ENCODE measurements around the gene PPP1R10. TPM values are rescaled to one million over a fixed set of nuclear protein-coding genes. Genes with fewer than 3 reads are reported as not detected.

The PPP1R10 gene
- total RNA-seq, 3 donors from 2014 or later: 17.3 to 51.1 (median 26.5) TPM

- TF ChIP-seq POLR2A (IDR thresholded peaks at IDR 0.05): no peak
- TF ChIP-seq POLR2AphosphoS5 (IDR thresholded peaks at IDR 0.05): no peak
- no peak for TF ChIP-seq CTCF (IDR thresholded peaks at IDR 0.05)
- H3K4me3 ChIP-seq: no peak overlapping the region
- peaks cover 1% of the 10 kb centered on the region for H3K36me3 ChIP-seq
- peaks cover 0 to 4% of the 10 kb centered on the region in 2 donors for H3K4me1 ChIP-seq
- intact Hi-C loops (cut with DNase I; ENCODE audit: low total_unique reads): no loop called here
- H3K27me3 ChIP-seq: no peaks in the 10 kb centered on the region
- DNase-seq (ENCODE audit: low spot score in 2 of 2): no peak
- peak overlapping the region in 1 of 2 donors; percentile 87 for H3K27ac ChIP-seq
- no peaks in the 10 kb centered on the region for H3K9me3 ChIP-seq
Observed at GRCh38 chr6:30645989-30646388, 28.9 kb upstream of the PPP1R10 start.

GRCh38 chr6:30644769-30645168 is 27.7 kb upstream of the PPP1R10 start:
- H3K4me3 ChIP-seq: no peak overlapping the region
- no peaks in the 10 kb centered on the region for H3K36me3 ChIP-seq
- intact Hi-C loops (cut with DNase I; ENCODE audit: low total_unique reads): no loop called here
- DNase-seq (ENCODE audit: low spot score in 2 of 2): no peak
- H3K27me3 ChIP-seq: no peaks in the 10 kb centered on the region
- H3K4me1 ChIP-seq: peaks cover 0 to 4% of the 10 kb centered on the region in 2 donors
- H3K9me3 ChIP-seq: no peaks in the 10 kb centered on the region
- no peak overlapping the region for H3K27ac ChIP-seq
- TF ChIP-seq POLR2AphosphoS5 (IDR thresholded peaks at IDR 0.05): no peak
- TF ChIP-seq CTCF (IDR thresholded peaks at IDR 0.05): no peak
- TF ChIP-seq POLR2A (IDR thresholded peaks at IDR 0.05): no peak

- Histone ChIP-seq H3K4me1 (peaks cover 0 to 4% of the 10 kb centered on the region in 2 donors), H3K4me3 (no peak overlapping the region), H3K27me3 (no peaks in the 10 kb centered on the region), H3K9me3 (no peaks in the 10 kb centered on the region), H3K36me3 (no peaks in the 10 kb centered on the region), H3K27ac (no peak overlapping the region)
- intact Hi-C loops (cut with DNase I; ENCODE audit: low total_unique reads): no loop called here
- TF ChIP-seq CTCF (IDR thresholded peaks at IDR 0.05): no peak
- no peak for TF ChIP-seq POLR2A (IDR thresholded peaks at IDR 0.05)
- TF ChIP-seq POLR2AphosphoS5 (IDR thresholded peaks at IDR 0.05): no peak
- DNase-seq (ENCODE audit: low spot score in 2 of 2): no peak
Observed at GRCh38 chr6:30643656-30644055, 26.6 kb upstream of the PPP1R10 start.

GRCh38 chr6:30641048-30641447 is 24.0 kb upstream of the PPP1R10 start:
- Histone ChIP-seq H3K4me1 (no peaks in the 10 kb centered on the region), H3K27ac (no peak overlapping the region), H3K27me3 (no peaks in the 10 kb centered on the region), H3K36me3 (no peaks in the 10 kb centered on the region), H3K9me3 (no peaks in the 10 kb centered on the region), H3K4me3 (no peak overlapping the region)
- no peak for DNase-seq (ENCODE audit: low spot score in 2 of 2)
- intact Hi-C loops (cut with DNase I; ENCODE audit: low total_unique reads): no loop called here
- TF ChIP-seq POLR2A (IDR thresholded peaks at IDR 0.05) (no peak), POLR2AphosphoS5 (IDR thresholded peaks at IDR 0.05) (no peak), CTCF (IDR thresholded peaks at IDR 0.05) (no peak)

- Histone ChIP-seq H3K27ac (no peak overlapping the region), H3K4me1 (no peaks in the 10 kb centered on the region), H3K27me3 (no peaks in the 10 kb centered on the region), H3K36me3 (no peaks in the 10 kb centered on the region), H3K4me3 (no peak overlapping the region), H3K9me3 (no peaks in the 10 kb centered on the region)
- intact Hi-C loops (cut with DNase I; ENCODE audit: low total_unique reads): no loop called here
- TF ChIP-seq CTCF (IDR thresholded peaks at IDR 0.05) (no peak), POLR2AphosphoS5 (IDR thresholded peaks at IDR 0.05) (no peak), POLR2A (IDR thresholded peaks at IDR 0.05) (no peak)
- DNase-seq (ENCODE audit: low spot score in 2 of 2): no peak
Observed at GRCh38 chr6:30640481-30640880, 23.4 kb upstream of the PPP1R10 start.

Measured in breast epithelium (tissue), 4 donors.